K562 (cell line): Measurements from ENCODE around the gene NOLC1. TPM values are rescaled to one million over a fixed set of nuclear protein-coding genes. Genes with fewer than 3 reads are reported as not detected.
A peak's percentile ranks its signal among the peaks of the same experiment; 100 is the strongest.

Experiments
- ATAC-seq: fragments of 200-7000 bp; cut with Tn5 transposase; 3 replicates; pipeline ENCODE4 v1.9.1; 2020; ENCODE audit warnings: moderate library complexity
- BruUV-seq: library from RNA; stranded (reverse); fragments of 400-500 nt; replicated peaks from 2 replicates; lab custom pipeline; 2021; lab: Mats Ljungman, UMichigan
- CTCF ChIA-PET: fragments of 300-600 bp; formaldehyde crosslinking; extraction: SDS; loops from one replicate; lab custom pipeline; 2021; ENCODE audit warnings: low intra/inter-chr PET ratio; lab: Yijun Ruan, JAX
- POLR2A ChIA-PET: fragments of 300-600, 350-650 bp; sonication (Branson Sonifier 250); formaldehyde crosslinking; extraction: SDS; loops from one replicate; lab custom pipeline; 2021; ENCODE audit warnings: antibody characterized with exemption, inconsistent platforms; lab: Yijun Ruan, JAX
- DNase-seq, 4 experiments: peaks; one replicate each; pipeline versions ENCODE4 v3.0.0 to v3.0.0-alpha.2; 2011 to 2018; ENCODE audit warnings: low spot score in 3 of 4, mixed read lengths in 3 of 4; ENCODE audit errors: extremely low read depth in 1 of 4
- FAIRE-seq: peaks from 2 replicates; lab custom pipeline; 2011; peaks lifted over from hg19 to GRCh38; lab: Jason Lieb, UNC
- H2AFZ ChIP-seq: 2 replicates; pipeline ENCODE4 v1.6.0; 2011; ENCODE audit warnings: low read depth, low read length, control low read depth, inconsistent platforms
- H3K27ac ChIP-seq: fragments of 200-600 bp; 3 replicates; pipeline ENCODE4 v1.8.0; 2011; ENCODE audit warnings: low read depth, mild to moderate bottlenecking, control low read depth, inconsistent platforms, low read length, moderate library complexity, mixed read lengths; ENCODE audit errors: extremely low read depth
- H3K27me3 ChIP-seq, 2 experiments: fragments of 300-600 bp in 1 of 2; 2 replicates in 1 of 2; 3 replicates in 1 of 2; pipeline versions ENCODE4 v1.6.0 to v1.8.0; 2011; ENCODE audit warnings: inconsistent platforms in 2 of 2, low read length in 2 of 2, mild to moderate bottlenecking in 1 of 2, mixed read lengths in 1 of 2, moderate library complexity in 1 of 2; ENCODE audit not compliant: control insufficient read depth in 2 of 2, insufficient read depth in 2 of 2
- H3K36me3 ChIP-seq: fragments of 300-600 bp; 3 replicates; pipeline ENCODE4 v1.8.0; 2011; ENCODE audit warnings: mild to moderate bottlenecking, low read length, inconsistent platforms; ENCODE audit not compliant: control insufficient read depth, insufficient read depth
- H3K4me1 ChIP-seq, 2 experiments: fragments of 200-600 bp in 1 of 2; replicated peaks in 1 of 2; 2 replicates in 1 of 2; 3 replicates in 1 of 2; pipeline versions ENCODE4 v1.5.1 to v1.8.0; 2011; ENCODE audit warnings: inconsistent platforms in 2 of 2, low read length in 2 of 2, mild to moderate bottlenecking in 1 of 2, mixed read lengths in 1 of 2, moderate library complexity in 1 of 2; ENCODE audit not compliant: control insufficient read depth in 2 of 2, insufficient read depth in 2 of 2
- H3K4me2 ChIP-seq: 2 replicates; pipeline ENCODE4 v1.6.1; 2011; ENCODE audit warnings: low read length, control low read depth, inconsistent platforms, mixed read lengths; ENCODE audit not compliant: insufficient read depth
- H3K4me3 ChIP-seq: fragments of 200-600 bp; sonication (generic), shearing (Covaris generic); 2 replicates; pipeline ENCODE4 v1.5.1; 2016; ENCODE audit warnings: control low read depth, inconsistent platforms
- H3K79me2 ChIP-seq: fragments of 200-600 bp; 3 replicates; pipeline ENCODE4 v1.8.0; 2011; ENCODE audit warnings: low read length, inconsistent platforms; ENCODE audit not compliant: control insufficient read depth, insufficient read depth
- H3K9ac ChIP-seq, 2 experiments: 2 replicates each; pipeline versions ENCODE4 v1.6.0 to v1.6.1; 2011; ENCODE audit warnings: low read depth in 2 of 2, low read length in 2 of 2, control low read depth in 1 of 2, inconsistent platforms in 1 of 2, mild to moderate bottlenecking in 1 of 2, mixed read lengths in 1 of 2; ENCODE audit not compliant: insufficient read depth in 1 of 2
- H3K9me1 ChIP-seq: one replicate; pipeline ENCODE4 v1.6.0; 2011; ENCODE audit warnings: inconsistent platforms, mild to moderate bottlenecking, low read length, moderate library complexity; ENCODE audit not compliant: control insufficient read depth, insufficient read depth
- H3K9me3 ChIP-seq: replicated peaks from 2 replicates; pipeline ENCODE4 v1.5.1; 2011; ENCODE audit warnings: low read depth, low read length, inconsistent platforms; ENCODE audit not compliant: control insufficient read depth, insufficient read depth
- H4K20me1 ChIP-seq: replicated peaks from 2 replicates; pipeline ENCODE4 v1.6.1; 2011; ENCODE audit warnings: low read length, inconsistent platforms, mixed read lengths; ENCODE audit not compliant: control insufficient read depth, insufficient read depth
- KLF6 ChIP-seq: fragments of 250-450 bp; sonication (Bioruptor Pico); IDR thresholded peaks from 2 replicates; pipeline ENCODE4 v1.4.0; 2020; ENCODE audit warnings: mild to moderate bottlenecking, moderate library complexity, borderline replicate concordance
- MYNN ChIP-seq, 2 experiments: sonication (generic); formaldehyde crosslinking in 1 of 2; IDR thresholded peaks; 2 replicates each; pipeline versions ENCODE4 v1.5.0 to v1.6.1; 2016 to 2020; ENCODE audit warnings: antibody characterized with exemption in 1 of 2, missing genetic modification reagents in 1 of 2
- PTBP1 ChIP-seq: fragments of 200-400 bp; formaldehyde crosslinking; IDR thresholded peaks from 2 replicates; pipeline ENCODE4 v1.6.1; 2017; ENCODE audit warnings: low read depth, low read length
- RFX1 ChIP-seq: fragments of 450-650 bp; IDR thresholded peaks from 2 replicates; pipeline ENCODE4 v1.6.1; 2016; ENCODE audit warnings: mild to moderate bottlenecking, moderate library complexity
- SMAD2 ChIP-seq: fragments of 150-350 bp; IDR thresholded peaks from 2 replicates; pipeline ENCODE4 v1.6.1; 2014; ENCODE audit warnings: low read depth, mild to moderate bottlenecking, low read length
- STAT5B ChIP-seq: fragments of 250-450 bp; sonication (Bioruptor Pico); IDR thresholded peaks from 2 replicates; pipeline ENCODE4 v1.8.0; 2021; ENCODE audit warnings: mild to moderate bottlenecking, inconsistent platforms
- THRAP3 ChIP-seq: fragments of 450-650 bp; IDR thresholded peaks from 2 replicates; pipeline ENCODE4 v1.6.1; 2016; ENCODE audit warnings: mild to moderate bottlenecking, inconsistent platforms, borderline replicate concordance
- XRCC5 ChIP-seq: fragments of 200-400 bp; formaldehyde crosslinking; IDR thresholded peaks from 2 replicates; pipeline ENCODE4 v1.6.1; 2017; ENCODE audit warnings: low read depth, mild to moderate bottlenecking, low read length
- ZC3H4 ChIP-seq: sonication (generic); formaldehyde crosslinking; IDR thresholded peaks from 2 replicates; pipeline ENCODE4 v1.9.0; 2021; ENCODE audit warnings: missing genetic modification reagents, borderline replicate concordance
- WGBS: fragments of 100-300 bp; shearing (Covaris generic); methylation state at CpG from one replicate; pipeline ENCODE4 v1.1.6; 2016; ENCODE audit warnings: low coverage, mixed read lengths; ENCODE audit not compliant: insufficient coverage; ENCODE audit errors: missing lambda C conversion rate; 5-methylcytosine and 5-hydroxymethylcytosine counted together
- in situ Hi-C: fragments of 300-500 bp; cut with MboI; formaldehyde crosslinking; loops from 4 replicates; pipeline ENCODE4 v1.15.0; 2018; ENCODE audit warnings: inconsistent platforms, mixed read lengths
- intact Hi-C: fragments of 100-400 bp; cut with micrococcal nuclease; formaldehyde crosslinking; loops from 2 replicates; pipeline ENCODE4 v1.14.2; 2022
- polyA plus RNA-seq, 8 experiments: library from polyadenylated mRNA; depleted of rRNA in 4 of 8; stranded (reverse) in 5 of 8; unstranded in 3 of 8; fragments of >200 nt; fragmentation: Nextera tagmentation in 2 of 8; fragmentation: Illumina TruSeq in 1 of 8; extraction: Ambion mirVana in 2 of 8; extraction: Trizol in 1 of 8; gene quantifications; 2 replicates each; pipeline versions ENCODE4 v1.2.1 to v1.2.3, GENCODE V29; 2011 to 2014; ENCODE audit warnings: inconsistent platforms in 1 of 8, missing spikeins in 1 of 8
- total RNA-seq, 7 experiments: library from RNA; depleted of rRNA in 6 of 7; stranded (reverse); fragments of >200 nt in 6 of 7; fragmentation: Illumina TruSeq in 2 of 7; extraction: Trizol in 2 of 7; gene quantifications; 2 replicates each; pipeline versions ENCODE4 v1.2.1 to v1.2.3, GENCODE V29; 2011 to 2021; ENCODE audit warnings: low replicate concordance in 1 of 7
- TF ChIP-seq, protein P1 (sequence below): sonication (generic); formaldehyde crosslinking; IDR thresholded peaks from 2 replicates; pipeline ENCODE4 v1.9.0; 2022; ENCODE audit warnings: mild to moderate bottlenecking, missing genetic modification reagents
- TF ChIP-seq, protein P2 (sequence below): fragments of 250-450 bp; sonication (Bioruptor Pico); IDR thresholded peaks from 2 replicates; pipeline ENCODE4 v1.8.0; 2021; ENCODE audit warnings: moderate library complexity, mild to moderate bottlenecking, inconsistent platforms
- TF ChIP-seq, protein P3 (sequence below), 2 experiments: fragments of 450-650 bp in 1 of 2; sonication (generic) in 1 of 2; formaldehyde crosslinking; conservative IDR thresholded peaks; 2 replicates each; pipeline versions ENCODE4 v1.4.0 to v1.8.1; 2020 to 2022; ENCODE audit warnings: mild to moderate bottlenecking in 1 of 2, missing genetic modification reagents in 1 of 2
- TF ChIP-seq, protein P4 (sequence below), 2 experiments: IDR thresholded peaks; 2 replicates each; pipeline ENCODE4 v1.6.1; 2012; ENCODE audit warnings: improper control_type of control experiment in 2 of 2, low read depth in 2 of 2, low read length in 2 of 2, borderline replicate concordance in 1 of 2

The NOLC1 gene
- total and polyA plus RNA-seq, 9 of the 15 experiments (the other 6 are each of a cell fraction or from before 2014, with no cell fraction given) = 102 to 310 (median 165) TPM

DNA sequence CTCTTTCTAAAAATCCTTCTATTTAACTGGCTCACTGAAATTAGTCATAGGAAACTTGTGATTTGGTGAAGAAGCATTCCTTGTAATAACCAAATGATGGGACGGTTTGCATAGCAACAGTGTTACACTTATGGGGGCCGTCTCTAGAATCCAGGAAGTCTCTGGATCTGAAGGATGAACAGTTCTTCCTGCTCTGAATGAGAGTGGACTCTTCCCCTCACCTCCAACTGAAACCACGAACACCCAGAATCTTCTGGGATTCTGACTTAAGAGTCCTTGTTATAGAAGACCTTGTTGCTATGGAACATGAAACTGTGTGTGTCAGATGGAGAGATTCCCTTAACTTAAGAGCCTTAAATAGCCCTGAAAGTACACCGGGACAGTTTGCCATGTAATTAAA lies 23.2 kb downstream of the NOLC1 start:
- FAIRE-seq (no peak), DNase-seq (no peak), ATAC-seq (no peak)
- H3K4me3 ChIP-seq = no peak overlapping the region
- TF ChIP-seq, protein P1, sequence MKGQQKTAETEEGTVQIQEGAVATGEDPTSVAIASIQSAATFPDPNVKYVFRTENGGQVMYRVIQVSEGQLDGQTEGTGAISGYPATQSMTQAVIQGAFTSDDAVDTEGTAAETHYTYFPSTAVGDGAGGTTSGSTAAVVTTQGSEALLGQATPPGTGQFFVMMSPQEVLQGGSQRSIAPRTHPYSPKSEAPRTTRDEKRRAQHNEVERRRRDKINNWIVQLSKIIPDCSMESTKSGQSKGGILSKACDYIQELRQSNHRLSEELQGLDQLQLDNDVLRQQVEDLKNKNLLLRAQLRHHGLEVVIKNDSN (CRISPR knock-in tag) = no peak
- TF ChIP-seq MYNN (IDR thresholded peaks at IDR 0.05) = peak; percentile 98
- no peak for TF ChIP-seq MYNN (CRISPR knock-in tag; IDR thresholded peaks at IDR 0.05)
- TF ChIP-seq RFX1 = peak; percentile 71
- TF ChIP-seq STAT5B (CRISPR knock-in tag) = no peak
- H3K79me2 ChIP-seq = no peaks in the 10 kb centered on the region
- H3K4me2 ChIP-seq = no peak overlapping the region
- H3K4me1 ChIP-seq = no peaks in the 10 kb centered on the region
- CTCF ChIA-PET = no interaction called here
- POLR2A ChIA-PET = no interaction called here
- intact Hi-C loops (no loop called here), in situ Hi-C loops (no loop called here)
- H3K9ac ChIP-seq = no peak overlapping the region
- no peaks in the 10 kb centered on the region for H3K9me3 ChIP-seq
- no peak overlapping the region for H3K27ac ChIP-seq
- H2AFZ ChIP-seq = peak overlapping the region; percentile 68; the same call in 1 of the 2 replicates
- no peaks in the 10 kb centered on the region for H3K27me3 ChIP-seq
- H3K36me3 ChIP-seq = no peaks in the 10 kb centered on the region
- WGBS = 15% methylated on average over 4 of the region's 4 CpGs
- no peaks in the 10 kb centered on the region for H4K20me1 ChIP-seq
- no peaks in the 10 kb centered on the region for H3K9me1 ChIP-seq
- BruUV-seq = no TSS peak

DNA sequence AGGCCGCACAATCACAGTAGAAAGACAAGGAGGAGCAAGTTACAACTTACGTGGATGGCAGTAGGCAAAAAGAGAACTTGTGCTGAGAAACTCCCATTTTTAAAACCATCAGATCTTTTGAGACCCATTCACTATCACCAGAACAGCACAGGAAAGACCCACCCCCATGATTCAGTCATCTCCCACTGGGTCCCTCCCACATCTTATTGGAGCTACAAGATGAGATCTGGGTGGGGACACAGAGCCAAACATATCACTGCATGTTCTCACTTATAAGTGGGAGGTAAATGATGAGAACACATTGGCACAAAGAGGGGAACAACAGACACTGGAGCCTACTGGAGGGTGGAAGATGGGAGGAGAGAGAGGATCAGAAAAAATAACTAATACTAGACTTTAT lies 32.4 kb downstream of the NOLC1 start:
- ChIA-PET CTCF (no interaction called here), POLR2A (no interaction called here)
- H3K79me2 ChIP-seq = no peaks in the 10 kb centered on the region
- in situ Hi-C loops = no loop called here
- BruUV-seq = no TSS peak
- H3K4me3 ChIP-seq = no peak overlapping the region
- H4K20me1 ChIP-seq = no peaks in the 10 kb centered on the region
- DNase-seq (no peak), FAIRE-seq (no peak), ATAC-seq (no peak)
- H3K9ac ChIP-seq = no peak overlapping the region
- H3K27me3 ChIP-seq = no peaks in the 10 kb centered on the region
- no peaks in the 10 kb centered on the region; the same call in 1 of the 2 replicates for H3K9me3 ChIP-seq
- no peak overlapping the region for H2AFZ ChIP-seq
- intact Hi-C loops = no loop called here
- H3K27ac ChIP-seq = no peak overlapping the region
- TF ChIP-seq XRCC5 = no peak
- TF ChIP-seq SMAD2 = no peak
- TF ChIP-seq, protein P2, sequence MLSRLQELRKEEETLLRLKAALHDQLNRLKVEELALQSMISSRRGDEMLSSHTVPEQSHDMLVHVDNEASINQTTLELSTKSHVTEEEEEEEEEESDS (CRISPR knock-in tag) = no peak
- no peak for TF ChIP-seq PTBP1
- TF ChIP-seq KLF6 (CRISPR knock-in tag) = no peak
- TF ChIP-seq, protein P3, sequence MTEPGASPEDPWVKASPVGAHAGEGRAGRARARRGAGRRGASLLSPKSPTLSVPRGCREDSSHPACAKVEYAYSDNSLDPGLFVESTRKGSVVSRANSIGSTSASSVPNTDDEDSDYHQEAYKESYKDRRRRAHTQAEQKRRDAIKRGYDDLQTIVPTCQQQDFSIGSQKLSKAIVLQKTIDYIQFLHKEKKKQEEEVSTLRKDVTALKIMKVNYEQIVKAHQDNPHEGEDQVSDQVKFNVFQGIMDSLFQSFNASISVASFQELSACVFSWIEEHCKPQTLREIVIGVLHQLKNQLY (CRISPR knock-in tag; conservative IDR thresholded peaks at IDR 0.05) = no peak
- no peak for TF ChIP-seq THRAP3
- TF ChIP-seq, protein P4, sequence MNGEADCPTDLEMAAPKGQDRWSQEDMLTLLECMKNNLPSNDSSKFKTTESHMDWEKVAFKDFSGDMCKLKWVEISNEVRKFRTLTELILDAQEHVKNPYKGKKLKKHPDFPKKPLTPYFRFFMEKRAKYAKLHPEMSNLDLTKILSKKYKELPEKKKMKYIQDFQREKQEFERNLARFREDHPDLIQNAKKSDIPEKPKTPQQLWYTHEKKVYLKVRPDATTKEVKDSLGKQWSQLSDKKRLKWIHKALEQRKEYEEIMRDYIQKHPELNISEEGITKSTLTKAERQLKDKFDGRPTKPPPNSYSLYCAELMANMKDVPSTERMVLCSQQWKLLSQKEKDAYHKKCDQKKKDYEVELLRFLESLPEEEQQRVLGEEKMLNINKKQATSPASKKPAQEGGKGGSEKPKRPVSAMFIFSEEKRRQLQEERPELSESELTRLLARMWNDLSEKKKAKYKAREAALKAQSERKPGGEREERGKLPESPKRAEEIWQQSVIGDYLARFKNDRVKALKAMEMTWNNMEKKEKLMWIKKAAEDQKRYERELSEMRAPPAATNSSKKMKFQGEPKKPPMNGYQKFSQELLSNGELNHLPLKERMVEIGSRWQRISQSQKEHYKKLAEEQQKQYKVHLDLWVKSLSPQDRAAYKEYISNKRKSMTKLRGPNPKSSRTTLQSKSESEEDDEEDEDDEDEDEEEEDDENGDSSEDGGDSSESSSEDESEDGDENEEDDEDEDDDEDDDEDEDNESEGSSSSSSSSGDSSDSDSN (IDR thresholded peaks at IDR 0.05; ENCODE audit: borderline replicate concordance in 1 of 2, low read depth in 2 of 2, low read length in 2 of 2) = no peak
- TF ChIP-seq ZC3H4 (CRISPR knock-in tag) = no peak
- 4% methylated on average over 2 of the region's 2 CpGs for WGBS
- no peak overlapping the region for H3K4me2 ChIP-seq
- no peaks in the 10 kb centered on the region for H3K9me1 ChIP-seq
- H3K36me3 ChIP-seq = no peaks in the 10 kb centered on the region
- H3K4me1 ChIP-seq = no peaks in the 10 kb centered on the region
